IPS-18c (cell line): ENCODE results near the gene GALNT9.
A peak's percentile ranks its signal among the peaks of the same experiment; 100 is the strongest.

Experiments
- H3K4me3 ChIP-seq: 2 replicates; pipeline ENCODE4 v1.7.0; 2013; ENCODE audit warnings: low read depth, mild to moderate bottlenecking, low read length, moderate library complexity; ENCODE audit not compliant: insufficient read depth
- H3K9me3 ChIP-seq: one replicate; pipeline ENCODE4 v1.6.1; 2013; ENCODE audit warnings: mild to moderate bottlenecking, low read length, moderate library complexity; ENCODE audit not compliant: control insufficient read depth, insufficient read depth

Gene GALNT9

GRCh38 chr12:132337557-132337956 is 8.2 kb upstream of the GALNT9 start:
- Histone ChIP-seq H3K9me3 (no peaks in the 10 kb centered on the region), H3K4me3 (no peak overlapping the region)

GRCh38 chr12:132336451-132337413 is 7.3 kb upstream of the GALNT9 start:
- no peaks in the 10 kb centered on the region for H3K9me3 ChIP-seq
- no peak overlapping the region for H3K4me3 ChIP-seq

GRCh38 chr12:132335179-132335756 is 5.9 kb upstream of the GALNT9 start:
- Histone ChIP-seq H3K9me3 (no peaks in the 10 kb centered on the region), H3K4me3 (no peak overlapping the region)

GRCh38 chr12:132333766-132334165 is 4.4 kb upstream of the GALNT9 start:
- no peak overlapping the region for H3K4me3 ChIP-seq
- no peaks in the 10 kb centered on the region for H3K9me3 ChIP-seq

GRCh38 chr12:132333273-132333672 is 3.9 kb upstream of the GALNT9 start:
- no peaks in the 10 kb centered on the region for H3K9me3 ChIP-seq
- H3K4me3 ChIP-seq, result no peak overlapping the region

- no peak overlapping the region for H3K4me3 ChIP-seq
- H3K9me3 ChIP-seq, result no peaks in the 10 kb centered on the region
Measured at GRCh38 chr12:132330549-132330881, 1.1 kb upstream of the GALNT9 start.

GRCh38 chr12:132329720-132330548 is 545 bp upstream of the GALNT9 start:
- peak overlapping the region; percentile 15; the same call in 1 of the 2 replicates for H3K4me3 ChIP-seq
- no peaks in the 10 kb centered on the region for H3K9me3 ChIP-seq

- peak overlapping the region; percentile 15; the same call in 1 of the 2 replicates for H3K4me3 ChIP-seq
Measured at GRCh38 chr12:132328282-132329029, 933 bp downstream of the GALNT9 start.

GRCh38 chr12:132327336-132328171 is 1.8 kb downstream of the GALNT9 start:
- no peaks in the 10 kb centered on the region for H3K9me3 ChIP-seq
- H3K4me3 ChIP-seq, result no peak overlapping the region

More at GRCh38 chr12:132328282-132329029, 933 bp downstream of the GALNT9 start:
- H3K9me3 ChIP-seq, result no peaks in the 10 kb centered on the region

- Histone ChIP-seq H3K4me3 (no peak overlapping the region), H3K9me3 (no peaks in the 10 kb centered on the region)
Measured at GRCh38 chr12:132326646-132327045, 2.7 kb downstream of the GALNT9 start.

GRCh38 chr12:132325733-132326130 is 3.7 kb downstream of the GALNT9 start:
- no peaks in the 10 kb centered on the region for H3K9me3 ChIP-seq
- no peak overlapping the region for H3K4me3 ChIP-seq

GRCh38 chr12:132324841-132325732 is 4.3 kb downstream of the GALNT9 start:
- H3K9me3 ChIP-seq, result no peaks in the 10 kb centered on the region
- no peak overlapping the region for H3K4me3 ChIP-seq

- Histone ChIP-seq H3K9me3 (no peaks in the 10 kb centered on the region), H3K4me3 (no peak overlapping the region)
Measured at GRCh38 chr12:132324173-132324572, 5.2 kb downstream of the GALNT9 start.

- no peaks in the 10 kb centered on the region for H3K9me3 ChIP-seq
- H3K4me3 ChIP-seq, result no peak overlapping the region
Measured at GRCh38 chr12:132323171-132324010, 6.0 kb downstream of the GALNT9 start.
